BJ (cell line): ENCODE results near the gene SSB. TPM values are rescaled to one million over a fixed set of nuclear protein-coding genes. Genes with fewer than 3 reads are reported as not detected.

ENCODE experiments used
- CTCF ChIA-PET: fragments of 350-600 bp; formaldehyde crosslinking; extraction: SDS; loops from one replicate; lab custom pipeline; 2021; ENCODE audit warnings: antibody characterized with exemption, inconsistent platforms; lab: Yijun Ruan, JAX
- POLR2A ChIA-PET: fragments of 300-600 bp; sonication (Branson Sonifier 250); formaldehyde crosslinking; extraction: SDS; loops from one replicate; lab custom pipeline; 2021; ENCODE audit warnings: antibody characterized with exemption; lab: Charles Lee
- DNase-seq: peaks from one replicate; pipeline ENCODE4 v3.0.0-alpha.2; 2011; ENCODE audit warnings: low read depth
- H3K27me3 ChIP-seq: 2 replicates; pipeline ENCODE4 v1.6.0; 2011; ENCODE audit warnings: low read length; ENCODE audit not compliant: control insufficient read depth, insufficient read depth
- H3K36me3 ChIP-seq: 2 replicates; pipeline ENCODE4 v1.5.1; 2011; ENCODE audit warnings: low read length; ENCODE audit not compliant: control insufficient read depth, insufficient read depth
- H3K4me3 ChIP-seq: 2 replicates; pipeline ENCODE4 v1.5.1; 2011; ENCODE audit warnings: low read depth, mild to moderate bottlenecking, control low read depth, low read length
- CTCF ChIP-seq: IDR thresholded peaks from 2 replicates; pipeline ENCODE4 v1.5.1; 2011; ENCODE audit warnings: low read depth, mild to moderate bottlenecking, control low read depth, inconsistent platforms, low read length, moderate library complexity; ENCODE audit not compliant: insufficient read depth
- polyA plus RNA-seq: library from polyadenylated mRNA; depleted of rRNA; stranded (reverse); fragments of >200 nt; gene quantifications from 2 replicates; pipeline ENCODE4 v1.2.3, GENCODE V29; 2011

The SSB gene
- polyA plus RNA-seq, 1 experiment: 35.8 TPM

GRCh38 chr2:169782513-169782912 is 16.2 kb upstream of the SSB start:
- CTCF ChIA-PET: interaction anchor here (1.0 kb wide), 1 partner anchor 11 kb away, joined by 5 read pairs; no protein-coding TSS in a partner anchor

GRCh38 chr2:169790581-169790980 is 8.1 kb upstream of the SSB start:
- POLR2A ChIA-PET: no interaction called here
- Histone ChIP-seq H3K27me3 (no peaks in the 10 kb centered on the region), H3K36me3 (no peaks in the 10 kb centered on the region), H3K4me3 (no peak overlapping the region)
- TF ChIP-seq CTCF: no peak
- no peak for DNase-seq
- CTCF ChIA-PET: interaction anchor here (1.3 kb wide), 1 partner anchor 9 kb away, joined by 3 read pairs; no protein-coding TSS in a partner anchor

More at GRCh38 chr2:169782513-169782912, 16.2 kb upstream of the SSB start:
- no peak for TF ChIP-seq CTCF
- POLR2A ChIA-PET: no interaction called here
- Histone ChIP-seq H3K27me3 (no peaks in the 10 kb centered on the region), H3K36me3 (no peaks in the 10 kb centered on the region), H3K4me3 (no peak overlapping the region)
- DNase-seq: no peak

DNA sequence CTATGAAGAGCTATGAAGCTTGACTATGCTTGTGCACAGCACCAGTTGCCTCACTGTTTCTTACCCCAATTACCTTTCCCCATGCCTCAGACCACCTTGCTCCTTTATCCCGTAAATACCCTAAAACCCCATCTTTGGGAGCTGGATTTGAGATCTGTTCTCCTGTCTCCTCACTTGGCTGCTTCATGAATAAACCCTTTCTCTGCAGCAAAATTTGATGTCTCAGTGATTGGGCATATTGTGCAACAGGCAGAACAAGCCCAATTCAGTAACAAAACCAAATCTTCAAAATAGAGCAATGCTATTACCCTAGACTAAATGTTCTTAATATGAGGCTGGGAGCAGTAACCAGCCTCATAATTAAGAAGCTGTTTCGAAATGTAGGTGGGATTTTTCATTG is 3.5 kb upstream of the SSB start:
- TF ChIP-seq CTCF: no peak
- H3K4me3 ChIP-seq: no peak overlapping the region
- POLR2A ChIA-PET: no interaction called here
- H3K27me3 ChIP-seq: no peaks in the 10 kb centered on the region
- DNase-seq: no peak
- CTCF ChIA-PET: interaction anchor here (1.6 kb wide), 1 partner anchor 24 kb away, joined by 3 read pairs; no protein-coding TSS in a partner anchor
- no peaks in the 10 kb centered on the region for H3K36me3 ChIP-seq

GRCh38 chr2:169796441-169796840 is 2.2 kb upstream of the SSB start:
- no peak for DNase-seq
- H3K27me3 ChIP-seq: no peaks in the 10 kb centered on the region
- no peak overlapping the region for H3K4me3 ChIP-seq
- H3K36me3 ChIP-seq: peaks cover 1% of the 10 kb centered on the region; the same call in 1 of the 2 replicates
- CTCF ChIA-PET: no interaction called here
- TF ChIP-seq CTCF: no peak
- POLR2A ChIA-PET: no interaction called here

GRCh38 chr2:169797601-169798000 is 1.1 kb upstream of the SSB start:
- H3K36me3 ChIP-seq: peaks cover 4% of the 10 kb centered on the region
- no peak for TF ChIP-seq CTCF
- ChIA-PET CTCF (interaction anchor here (0.7 kb wide), 1 partner anchor 10 kb away, joined by 3 read pairs; no protein-coding TSS in a partner anchor), POLR2A (no interaction called here)
- no peak for DNase-seq
- no peak overlapping the region for H3K4me3 ChIP-seq
- H3K27me3 ChIP-seq: no peaks in the 10 kb centered on the region
